A549 (cell line): Measurements from ENCODE around the gene RHOT1.

Source experiments
- CBX2 ChIP-seq: fragments of 200-600 bp; sonication (generic); IDR thresholded peaks from 2 replicates; pipeline ENCODE4 v1.6.1; 2016; ENCODE audit warnings: low read depth, mild to moderate bottlenecking, borderline replicate concordance
- CTCF ChIP-seq: fragments of >200 bp; sonication (Bioruptor Twin); formaldehyde crosslinking; IDR thresholded peaks from 3 replicates; pipeline ENCODE4 v1.5.1; 2016
- EP300 ChIP-seq, 2 experiments: fragments of >200 bp; sonication (Bioruptor Twin); formaldehyde crosslinking; IDR thresholded peaks; 2 replicates in 1 of 2; 3 replicates in 1 of 2; pipeline ENCODE4 v1.6.1; 2016 to 2017
- HMGXB4 ChIP-seq: fragments of 250-450 bp; sonication (Bioruptor Pico); IDR thresholded peaks from 2 replicates; pipeline ENCODE4 v1.5.0; 2021; ENCODE audit warnings: mild to moderate bottlenecking, moderate library complexity, borderline replicate concordance
- MYC ChIP-seq: IDR thresholded peaks from 2 replicates; pipeline ENCODE4 v1.6.1; 2012; ENCODE audit warnings: mild to moderate bottlenecking, inconsistent platforms, low read length, improper control_type of control experiment, borderline replicate concordance
- ZSCAN20 ChIP-seq: fragments of 250-450 bp; sonication (Bioruptor Pico); IDR thresholded peaks from 2 replicates; pipeline ENCODE4 v1.8.0; 2022; ENCODE audit warnings: mild to moderate bottlenecking, moderate library complexity

- no peak for TF ChIP-seq CTCF
- no peak for TF ChIP-seq MYC
- TF ChIP-seq ZSCAN20 (CRISPR knock-in tag), result no peak
- TF ChIP-seq EP300 (IDR thresholded peaks at IDR 0.05), result no peak
- TF ChIP-seq HMGXB4 (CRISPR knock-in tag), result no peak
- TF ChIP-seq CBX2, result no peak
Observed at GRCh38 chr17:32258383-32259140, 116.3 kb downstream of the RHOT1 start.
